Breast epithelium (tissue), 3 donors: ENCODE data around the gene TMC3.

Experiments used
- CTCF ChIP-seq, 3 donors: fragments of 450-650 bp; IDR thresholded peaks; one replicate each; pipeline ENCODE4 v1.5.1; 2016 to 2017; ENCODE audit warnings: antibody characterized with exemption in 3 of 3, mild to moderate bottlenecking in 3 of 3, moderate library complexity in 3 of 3
- POLR2A ChIP-seq: fragments of 450-650 bp; IDR thresholded peaks from one replicate; pipeline ENCODE4 v1.6.1; 2016; ENCODE audit warnings: antibody characterized with exemption, mild to moderate bottlenecking, moderate library complexity

DNA sequence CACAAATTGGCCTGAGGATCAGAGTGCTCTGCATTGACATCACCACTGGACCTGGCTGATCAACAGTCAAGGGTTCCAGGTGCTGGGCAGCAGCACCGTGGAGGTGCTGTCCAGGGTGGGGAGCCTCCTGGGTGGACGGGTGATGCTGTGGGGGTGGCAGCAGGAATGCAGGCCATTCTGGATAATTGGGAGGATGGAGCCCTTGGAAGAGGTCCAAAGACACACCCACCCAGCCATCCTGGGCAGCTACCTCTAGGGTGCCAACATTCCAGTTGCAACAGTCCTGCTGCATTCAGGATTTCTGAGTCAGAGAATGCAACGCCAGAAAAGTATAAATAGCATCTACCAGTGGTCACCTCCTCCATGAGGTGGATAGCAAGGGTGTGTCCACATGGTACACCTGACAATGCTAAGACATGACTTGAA is 76.9 kb downstream of the TMC3 start:
- TF ChIP-seq CTCF (IDR thresholded peaks at IDR 0.05) (no peak), POLR2A (no peak)
